ENCODE results near the gene TLX3.

DNA sequence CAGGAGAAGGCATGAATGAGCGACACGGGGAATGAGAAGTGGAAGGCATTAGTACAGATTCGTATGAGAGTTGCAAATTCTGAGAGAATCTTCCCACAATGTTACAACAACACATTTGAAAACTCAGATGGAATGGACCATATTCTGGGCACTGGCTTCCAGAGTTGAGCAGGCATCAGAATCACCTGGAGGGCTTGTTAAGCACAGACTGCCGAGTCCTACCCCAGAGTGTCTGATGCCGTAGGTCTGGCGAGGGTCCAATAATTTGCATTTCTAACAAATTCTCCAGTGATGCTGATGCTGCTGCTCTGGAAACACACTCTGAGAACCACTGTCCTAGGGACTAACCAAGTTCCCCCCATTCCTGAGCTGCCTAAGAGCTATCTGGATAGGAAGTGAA lies 2.9 kb upstream of the TLX3 start:
- TF ChIP-seq CTCF (IDR thresholded peaks at IDR 0.05; ENCODE audit: low read depth, low read length) (no peak), POLR2A (IDR thresholded peaks at IDR 0.05; ENCODE audit: extremely low read depth, insufficient read length) (no peak), MYC (IDR thresholded peaks at IDR 0.05; ENCODE audit: low read depth, low read length) (no peak)
- TF ChIP-seq, protein P1, sequence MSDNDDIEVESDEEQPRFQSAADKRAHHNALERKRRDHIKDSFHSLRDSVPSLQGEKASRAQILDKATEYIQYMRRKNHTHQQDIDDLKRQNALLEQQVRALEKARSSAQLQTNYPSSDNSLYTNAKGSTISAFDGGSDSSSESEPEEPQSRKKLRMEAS (IDR thresholded peaks at IDR 0.05; ENCODE audit: low read depth, low read length) = no peak
